GM19452 (cell line): Measurements from ENCODE around the gene FRMD1.

Experiments used
- ATAC-seq: cut with Tn5 transposase; IDR thresholded peaks from one replicate; pipeline ENCODE4 v1.9.1; 2021; ENCODE audit not compliant: unreplicated experiment

FRMD1 gene

GRCh38 chr6:168078943-168079405 lies at the start of gene FRMD1:
Gene FRMD1 (minus strand): TSS chr6:168079212. CDS start chr6:168079094, 118 bp downstream.
- no peak for ATAC-seq

- ATAC-seq: no peak
Observed at GRCh38 chr6:168128006-168128630, 49.1 kb upstream of the FRMD1 start.

- ATAC-seq: no peak
Observed at GRCh38 chr6:168127384-168127868, 48.4 kb upstream of the FRMD1 start.

GRCh38 chr6:168126566-168127383 lies 47.8 kb upstream of the FRMD1 start:
- ATAC-seq: no peak

GRCh38 chr6:168125429-168126001 lies 46.5 kb upstream of the FRMD1 start:
- ATAC-seq: no peak

- no peak for ATAC-seq
Observed at GRCh38 chr6:168124921-168125320, 45.9 kb upstream of the FRMD1 start.

- no peak for ATAC-seq
Observed at GRCh38 chr6:168124158-168124557, 45.1 kb upstream of the FRMD1 start.

- ATAC-seq: no peak
Observed at GRCh38 chr6:168123165-168123911, 44.3 kb upstream of the FRMD1 start.

GRCh38 chr6:168122521-168122920 lies 43.5 kb upstream of the FRMD1 start:
- no peak for ATAC-seq

- no peak for ATAC-seq
Observed at GRCh38 chr6:168122011-168122410, 43.0 kb upstream of the FRMD1 start.

- no peak for ATAC-seq
Observed at GRCh38 chr6:168121303-168121665, 42.3 kb upstream of the FRMD1 start.

- ATAC-seq: no peak
Observed at GRCh38 chr6:168120390-168121302, 41.6 kb upstream of the FRMD1 start.

- ATAC-seq: no peak
Observed at GRCh38 chr6:168119539-168119938, 40.5 kb upstream of the FRMD1 start.

GRCh38 chr6:168118935-168119334 lies 39.9 kb upstream of the FRMD1 start:
- ATAC-seq: no peak

- ATAC-seq: no peak
Observed at GRCh38 chr6:168117942-168118341, 38.9 kb upstream of the FRMD1 start.

- no peak for ATAC-seq
Observed at GRCh38 chr6:168116975-168117899, 38.2 kb upstream of the FRMD1 start.

- ATAC-seq: no peak
Observed at GRCh38 chr6:168116438-168116974, 37.5 kb upstream of the FRMD1 start.

GRCh38 chr6:168115748-168116437 lies 36.9 kb upstream of the FRMD1 start:
- no peak for ATAC-seq
